Heart left ventricle (tissue), 16 donors: Measurements from ENCODE around the gene SLC26A11. TPM values are rescaled to one million over a fixed set of nuclear protein-coding genes. Genes with fewer than 3 reads are reported as not detected.

ENCODE experiments used
- ATAC-seq, 4 donors: fragments of 200-7000 bp; cut with Tn5 transposase; one replicate each; pipeline ENCODE4 v1.9.1; 2020 to 2022; ENCODE audit warnings: moderate library complexity in 4 of 4, mild to moderate bottlenecking in 3 of 4, moderate number of reproducible peaks in 1 of 4
- DNase-seq, 5 donors: peaks; one replicate each; pipeline ENCODE4 v3.0.0-alpha.2; 2020
- H3K27ac ChIP-seq, 12 donors: fragments of 200-600 bp; sonication (generic) in 4 of 12; one replicate each; pipeline versions ENCODE4 v1.5.0 to v1.8.0; 2016 to 2022; ENCODE audit warnings: mild to moderate bottlenecking in 2 of 12
- H3K27me3 ChIP-seq, 9 donors: fragments of 200-600 bp; sonication (generic) in 2 of 9; one replicate each; pipeline versions ENCODE4 v1.5.1 to v1.8.0; 2016 to 2022; ENCODE audit warnings: mild to moderate bottlenecking in 3 of 9
- H3K36me3 ChIP-seq, 9 donors: fragments of 200-600 bp; sonication (generic) in 2 of 9; one replicate each; pipeline versions ENCODE4 v1.5.0 to v1.8.0; 2018 to 2022; ENCODE audit warnings: mild to moderate bottlenecking in 2 of 9
- H3K4me1 ChIP-seq, 12 donors: fragments of 200-600 bp; sonication (generic) in 4 of 12; one replicate each; pipeline versions ENCODE4 v1.5.0 to v1.8.0; 2016 to 2022; ENCODE audit warnings: mild to moderate bottlenecking in 3 of 12
- H3K4me3 ChIP-seq, 12 donors: fragments of 200-600 bp; sonication (generic) in 4 of 12; one replicate each; pipeline versions ENCODE4 v1.5.0 to v1.8.0; 2017 to 2022; ENCODE audit warnings: mild to moderate bottlenecking in 9 of 12, moderate library complexity in 4 of 12
- H3K9me3 ChIP-seq, 12 donors: fragments of 200-600 bp; sonication (generic) in 4 of 12; one replicate each; pipeline versions ENCODE4 v1.5.0 to v1.8.0; 2016 to 2022; ENCODE audit warnings: mild to moderate bottlenecking in 1 of 12
- POLR2A ChIP-seq, 2 donors: fragments of 450-650 bp; IDR thresholded peaks; one replicate each; pipeline ENCODE4 v1.6.1; 2017; ENCODE audit warnings: antibody characterized with exemption in 2 of 2, mild to moderate bottlenecking in 2 of 2, moderate library complexity in 2 of 2
- WGBS, 4 donors: extraction: QIAGEN DNeasy Blood & Tissue Kit in 2 of 4; methylation state at CpG; one replicate each; pipeline versions ENCODE4 v1.1.5 to v1.1.7; 2013 to 2018; 5-methylcytosine and 5-hydroxymethylcytosine counted together
- intact Hi-C, 10 donors: fragments of 100-400 bp; cut with DNase I; formaldehyde crosslinking; loops; one replicate each; pipeline versions ENCODE4 v1.11.1 to v1.14.2; 2022
- polyA plus RNA-seq, 2 donors: library from polyadenylated mRNA; stranded (reverse); fragments of 200-250 nt; gene quantifications; one replicate each; pipeline ENCODE4 v1.2.3, GENCODE V29; 2013
- total RNA-seq, 9 donors: library from RNA; depleted of rRNA in 2 of 9; stranded (reverse); fragments of >200 nt in 2 of 9; fragmentation: NEBNext Ultra II Directional in 3 of 9; extraction: Animal tissue kit (Norgen Biotek cat#: 25700) in 3 of 9; gene quantifications; one replicate each; pipeline versions ENCODE4 v1.1.0 to v1.2.4, GENCODE V29; 2016 to 2023
- TF ChIP-seq, protein P1 (sequence below), 12 donors: fragments of 200-600 bp; sonication (generic) in 4 of 12; IDR thresholded peaks; one replicate each; pipeline versions ENCODE4 v1.5.0 to v1.8.0; 2018 to 2022; ENCODE audit warnings: antibody characterized with exemption in 12 of 12, mild to moderate bottlenecking in 5 of 12
- donor health status: ischemic (EF 13 %, LVEDD 7.1; RV severe dilation, severe dysfunction).
- donor health status: healthy with polysubstance abuse.
- donor health status: DM: no; HTN: yes; CAD: no.
- donor health status: DM: no; HTN: no; CAD: no.
- donor health status: ischemic (EF 25% LVEDD 6.9; RV normal size, moderate dysfunction).
- donor health status: ischemic (EF 25% LVEDD 5.7; RV mildly dilated, moderate dysfunction).
- donor health status: healthy.
- donor health status: DM: yes; HTN: yes; CAD: no.
- donor health status: ischemic (EF 35%, LVEDD 5.7; RV mildly dilated, moderate dysfunction).
- donor health status: nonischemic (EF 11% LVEDD 7.7; RV severe dilation, severe dysfunction).
- donor health status: DM: yes; HTN: yes; CAD: no.
- donor health status: PGD.
- donor health status: ischemic (EF 29% LVEDD 5.4; RV normal size, mild dysfunction).
- donor health status: nonischemic (EF 23%, LVEDD 6.1; RV moderate dilation, normal function).

The SLC26A11 gene
- total and polyA plus RNA-seq, 11 donors, result 2.4 to 13.0 (median 4.1) TPM

DNA sequence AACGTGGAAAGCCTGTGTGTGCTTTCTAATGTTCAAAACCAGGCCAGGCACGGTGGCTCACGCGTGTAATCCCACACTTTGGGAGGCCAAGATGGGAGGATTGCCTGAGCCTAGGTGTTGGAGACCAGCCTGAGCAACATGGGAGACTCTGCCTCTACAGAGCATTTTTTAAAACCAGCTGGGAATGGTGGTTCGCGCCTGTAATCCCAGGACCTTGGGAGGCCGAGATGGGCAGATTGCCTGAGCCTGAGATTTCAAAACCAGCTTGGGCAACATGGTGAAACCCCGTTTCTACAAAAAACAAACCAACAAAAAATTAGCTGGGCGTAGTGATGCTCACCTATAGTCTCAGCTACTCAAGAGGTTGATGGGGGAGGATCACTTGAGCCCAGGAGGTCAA is 66.8 kb downstream of the SLC26A11 start:
- intact Hi-C loops, result no loop called here
- TF ChIP-seq, protein P1, sequence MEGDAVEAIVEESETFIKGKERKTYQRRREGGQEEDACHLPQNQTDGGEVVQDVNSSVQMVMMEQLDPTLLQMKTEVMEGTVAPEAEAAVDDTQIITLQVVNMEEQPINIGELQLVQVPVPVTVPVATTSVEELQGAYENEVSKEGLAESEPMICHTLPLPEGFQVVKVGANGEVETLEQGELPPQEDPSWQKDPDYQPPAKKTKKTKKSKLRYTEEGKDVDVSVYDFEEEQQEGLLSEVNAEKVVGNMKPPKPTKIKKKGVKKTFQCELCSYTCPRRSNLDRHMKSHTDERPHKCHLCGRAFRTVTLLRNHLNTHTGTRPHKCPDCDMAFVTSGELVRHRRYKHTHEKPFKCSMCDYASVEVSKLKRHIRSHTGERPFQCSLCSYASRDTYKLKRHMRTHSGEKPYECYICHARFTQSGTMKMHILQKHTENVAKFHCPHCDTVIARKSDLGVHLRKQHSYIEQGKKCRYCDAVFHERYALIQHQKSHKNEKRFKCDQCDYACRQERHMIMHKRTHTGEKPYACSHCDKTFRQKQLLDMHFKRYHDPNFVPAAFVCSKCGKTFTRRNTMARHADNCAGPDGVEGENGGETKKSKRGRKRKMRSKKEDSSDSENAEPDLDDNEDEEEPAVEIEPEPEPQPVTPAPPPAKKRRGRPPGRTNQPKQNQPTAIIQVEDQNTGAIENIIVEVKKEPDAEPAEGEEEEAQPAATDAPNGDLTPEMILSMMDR (IDR thresholded peaks at IDR 0.05), result no peak
- TF ChIP-seq POLR2A (IDR thresholded peaks at IDR 0.05), result no peak
- Histone ChIP-seq H3K36me3 (peaks cover 0 to 99% (median 54%) of the 10 kb centered on the region in 9 donors), H3K27me3 (no peaks in the 10 kb centered on the region), H3K27ac (peak overlapping the region in 1 of 12 donors; percentile 54), H3K9me3 (no peaks in the 10 kb centered on the region), H3K4me3 (no peak overlapping the region), H3K4me1 (peaks cover 0 to 30% (median 0%) of the 10 kb centered on the region in 12 donors)
- WGBS, 4 donors, result 94 to 97% (median 94%) methylated on average over 9 of the region's 9 CpGs
- DNase-seq (no peak), ATAC-seq (no peak)

DNA sequence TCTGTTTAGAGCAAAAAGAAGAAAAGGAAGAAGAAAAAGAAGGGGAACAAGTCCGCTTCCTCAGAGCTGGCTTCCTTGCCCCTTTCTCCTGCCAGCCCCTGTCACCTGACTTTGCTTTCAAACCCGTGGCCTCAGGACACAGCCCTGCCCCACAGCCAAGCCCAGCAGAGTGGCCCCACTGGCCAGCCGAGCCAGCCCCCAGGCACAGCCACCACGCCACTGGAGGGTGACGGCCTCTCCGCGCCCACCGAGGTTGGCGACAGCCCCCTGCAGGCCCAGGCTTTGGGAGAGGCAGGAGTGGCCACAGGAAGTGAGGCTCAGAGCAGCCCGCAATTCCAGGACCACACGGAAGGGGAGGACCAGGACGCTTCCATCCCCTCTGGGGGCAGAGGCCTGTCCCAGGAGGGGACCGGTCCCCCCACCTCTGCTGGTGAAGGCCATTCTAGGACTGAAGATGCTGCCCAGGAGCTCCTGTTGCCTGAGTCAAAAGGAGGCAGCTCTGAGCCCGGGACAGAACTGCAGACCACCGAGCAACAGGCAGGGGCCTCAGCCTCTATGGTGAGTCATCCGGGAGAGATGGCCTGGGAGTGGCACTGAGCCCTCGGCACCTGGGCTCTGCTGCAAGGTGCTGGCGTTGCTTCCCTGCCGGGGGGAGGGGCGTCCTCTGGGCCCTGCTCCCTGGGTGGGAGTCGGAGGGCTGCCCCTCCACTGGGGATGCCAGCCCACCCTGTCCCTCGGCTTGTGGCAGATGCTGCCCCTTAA is 67.8 kb downstream of the SLC26A11 start:
- no peaks in the 10 kb centered on the region for H3K27me3 ChIP-seq
- H3K4me1 ChIP-seq, result peaks cover 0 to 30% (median 0%) of the 10 kb centered on the region in 12 donors
- ATAC-seq, result no peak
- peaks cover 2 to 99% (median 61%) of the 10 kb centered on the region in 9 donors for H3K36me3 ChIP-seq
- DNase-seq, result no peak
- peak overlapping the region in 1 of 12 donors; percentile 54 for H3K27ac ChIP-seq
- intact Hi-C loops, result no loop called here
- no peak overlapping the region for H3K4me3 ChIP-seq
- TF ChIP-seq, protein P1 (IDR thresholded peaks at IDR 0.05), result no peak
- TF ChIP-seq POLR2A (IDR thresholded peaks at IDR 0.05), result no peak
- 86 to 92% (median 88%) methylated on average over 13 to 22 of the region's 22 CpGs for WGBS, 4 donors
- H3K9me3 ChIP-seq, result no peaks in the 10 kb centered on the region

DNA sequence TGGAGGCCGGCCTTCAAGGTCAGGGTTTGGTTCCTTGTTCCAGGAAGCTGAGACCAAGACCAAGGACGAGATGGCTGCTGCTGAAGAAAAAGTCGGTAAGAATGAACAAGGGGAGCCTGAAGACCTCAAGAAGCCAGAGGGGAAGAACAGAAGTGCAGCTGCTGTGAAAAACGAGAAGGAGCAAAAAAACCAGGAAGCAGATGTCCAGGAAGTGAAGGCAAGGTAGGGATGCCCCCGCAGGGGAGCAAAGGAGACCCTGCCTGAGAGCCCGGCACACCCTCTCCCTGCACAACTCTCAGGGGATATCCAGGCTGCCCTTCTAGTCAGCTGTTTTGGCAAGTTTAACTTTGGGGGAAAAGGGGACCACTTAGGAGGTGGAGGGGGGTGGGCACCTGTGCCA is 69.4 kb downstream of the SLC26A11 start:
- Histone ChIP-seq H3K36me3 (peaks cover 3 to 100% (median 76%) of the 10 kb centered on the region in 9 donors), H3K27me3 (no peaks in the 10 kb centered on the region), H3K27ac (no peak overlapping the region), H3K4me3 (no peak overlapping the region), H3K9me3 (no peaks in the 10 kb centered on the region), H3K4me1 (peaks cover 0 to 29% (median 0%) of the 10 kb centered on the region in 12 donors)
- 70 to 71% (median 70%) methylated on average over 6 of the region's 6 CpGs for WGBS, 4 donors
- no peak for ATAC-seq
- intact Hi-C loops, result no loop called here
- TF ChIP-seq, protein P1 (IDR thresholded peaks at IDR 0.05), result no peak
- no peak for TF ChIP-seq POLR2A (IDR thresholded peaks at IDR 0.05)
- no peak for DNase-seq

DNA sequence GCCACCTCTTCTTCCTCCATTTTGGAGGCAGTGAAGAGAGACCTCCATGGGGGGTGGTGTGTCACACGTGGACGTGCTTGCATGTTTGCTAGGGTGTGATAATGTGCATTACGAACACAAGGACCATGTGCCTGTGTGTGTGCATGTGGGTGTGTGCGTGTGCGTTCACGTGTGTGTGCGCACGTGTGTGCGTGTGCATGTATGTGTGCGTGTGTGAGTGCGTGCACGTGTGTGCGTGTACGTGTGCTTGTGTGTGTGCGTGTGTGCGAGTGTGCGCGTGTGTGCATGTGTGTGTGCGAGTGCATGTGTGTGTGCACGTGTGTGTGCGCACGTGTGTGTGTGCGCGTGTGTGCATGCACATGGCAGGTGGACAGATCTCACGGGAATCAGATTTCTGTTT is 69.9 kb downstream of the SLC26A11 start:
- peaks cover 8 to 100% (median 81%) of the 10 kb centered on the region in 9 donors for H3K36me3 ChIP-seq
- 87 to 97% (median 94%) methylated on average over 25 of the region's 25 CpGs for WGBS, 4 donors

More for the DNA sequence above, 69.9 kb downstream of the SLC26A11 start:
- H3K27me3 ChIP-seq, result no peaks in the 10 kb centered on the region
- no peak overlapping the region for H3K27ac ChIP-seq
- intact Hi-C loops, result no loop called here
- H3K9me3 ChIP-seq, result no peaks in the 10 kb centered on the region
- no peak for DNase-seq
- no peak for TF ChIP-seq POLR2A (IDR thresholded peaks at IDR 0.05)
- TF ChIP-seq, protein P1 (IDR thresholded peaks at IDR 0.05), result no peak
- H3K4me3 ChIP-seq, result no peak overlapping the region
- ATAC-seq, result no peak
- H3K4me1 ChIP-seq, result peaks cover 0 to 23% (median 0%) of the 10 kb centered on the region in 12 donors
